ENCODE measurements around the gene ATRN. TPM values are rescaled to one million over a fixed set of nuclear protein-coding genes. Genes with fewer than 3 reads are reported as not detected.

Gene ATRN
- total RNA-seq, 2 experiments from 2014 or later = 0.09 to 4.5 TPM

DNA sequence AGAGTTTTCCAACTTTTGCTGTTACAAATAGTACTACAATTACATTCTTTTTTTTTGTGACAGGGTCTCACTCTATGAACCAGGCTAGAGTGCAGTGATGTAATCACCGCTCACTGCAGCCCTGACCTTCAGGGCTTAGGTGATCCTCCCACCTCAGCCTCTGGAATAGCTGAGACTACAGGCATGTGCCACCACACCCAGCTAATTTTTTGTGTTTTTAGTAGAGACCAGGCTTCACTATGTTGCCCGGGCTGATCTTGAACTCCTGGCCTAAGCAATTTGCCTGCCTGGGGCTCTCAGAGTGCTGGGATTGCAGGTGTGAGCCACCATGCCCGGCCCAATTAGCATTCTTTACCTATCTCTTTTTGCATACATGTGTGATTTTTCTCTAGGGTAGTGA, 12.5 kb downstream of the ATRN start:
- CTCF ChIA-PET (ENCODE audit: unreplicated experiment) = no interaction called here

GRCh38 chr20:3483784-3484183, 13.0 kb downstream of the ATRN start:
- intact Hi-C loops (cut with micrococcal nuclease; ENCODE audit: unreplicated experiment) = no loop called here
- Histone ChIP-seq H3K36me3 (ENCODE audit: insufficient read depth, low read length) (no peaks in the 10 kb centered on the region), H3K79me2 (ENCODE audit: insufficient read depth, low read depth, low read length) (no peaks in the 10 kb centered on the region), H3K4me3 (ENCODE audit: low read depth, low read length, poor library complexity, severe bottlenecking) (no peak overlapping the region), H3K4me2 (ENCODE audit: low read length) (no peak overlapping the region), H3K9me3 (ENCODE audit: low read length) (peaks cover 7% of the 10 kb centered on the region), H2AFZ (ENCODE audit: low read length) (no peak overlapping the region), H3K4me1 (ENCODE audit: insufficient read depth, low read length, poor library complexity, severe bottlenecking) (no peaks in the 10 kb centered on the region), H4K20me1 (ENCODE audit: insufficient read depth, low read length) (no peaks in the 10 kb centered on the region), H3K9me2 (ENCODE audit: insufficient read depth, low read length) (no peaks in the 10 kb centered on the region), H3K27ac (ENCODE audit: low read depth, low read length, poor library complexity, severe bottlenecking) (no peak overlapping the region)
- no peak for DNase-seq (ENCODE audit: low spot score)
- BruUV-seq (replicated peaks) = no TSS peak
- POLR2A ChIA-PET = no interaction called here
- CTCF ChIA-PET (ENCODE audit: unreplicated experiment) = no interaction called here
- TF ChIP-seq CTCF (conservative IDR thresholded peaks at IDR 0.05; ENCODE audit: low read length) = no peak
- no peak for TF ChIP-seq EZH2phosphoT487 (IDR thresholded peaks at IDR 0.05; ENCODE audit: borderline replicate concordance, low read depth, low read length)

More for the DNA sequence above, 12.5 kb downstream of the ATRN start:
- H3K79me2 ChIP-seq (ENCODE audit: insufficient read depth, low read depth, low read length) = no peaks in the 10 kb centered on the region
- TF ChIP-seq EZH2phosphoT487 (IDR thresholded peaks at IDR 0.05; ENCODE audit: borderline replicate concordance, low read depth, low read length) (no peak), CTCF (conservative IDR thresholded peaks at IDR 0.05; ENCODE audit: low read length) (no peak)
- no peaks in the 10 kb centered on the region for H3K4me1 ChIP-seq (ENCODE audit: insufficient read depth, low read length, poor library complexity, severe bottlenecking)
- no peak for DNase-seq (ENCODE audit: low spot score)
- no peak overlapping the region for H3K4me2 ChIP-seq (ENCODE audit: low read length)
- POLR2A ChIA-PET = no interaction called here
- H3K4me3 ChIP-seq (ENCODE audit: low read depth, low read length, poor library complexity, severe bottlenecking) = no peak overlapping the region
- H4K20me1 ChIP-seq (ENCODE audit: insufficient read depth, low read length) = no peaks in the 10 kb centered on the region
- BruUV-seq (replicated peaks) = no TSS peak
- no peak overlapping the region for H2AFZ ChIP-seq (ENCODE audit: low read length)
- no peak overlapping the region for H3K27ac ChIP-seq (ENCODE audit: low read depth, low read length, poor library complexity, severe bottlenecking)
- H3K9me2 ChIP-seq (ENCODE audit: insufficient read depth, low read length) = no peaks in the 10 kb centered on the region
- H3K36me3 ChIP-seq (ENCODE audit: insufficient read depth, low read length) = no peaks in the 10 kb centered on the region
- intact Hi-C loops (cut with micrococcal nuclease; ENCODE audit: unreplicated experiment) = no loop called here
- peaks cover 7% of the 10 kb centered on the region for H3K9me3 ChIP-seq (ENCODE audit: low read length)

- ChIA-PET POLR2A (interaction anchor here (0.6 kb wide), 1 partner anchor 1601 kb away, joined by 4 read pairs; no protein-coding TSS in a partner anchor), CTCF (ENCODE audit: unreplicated experiment) (no interaction called here)
- Histone ChIP-seq H3K9me2 (ENCODE audit: insufficient read depth, low read length) (no peaks in the 10 kb centered on the region), H3K4me2 (ENCODE audit: low read length) (no peak overlapping the region), H3K36me3 (ENCODE audit: insufficient read depth, low read length) (no peaks in the 10 kb centered on the region), H2AFZ (ENCODE audit: low read length) (no peak overlapping the region), H4K20me1 (ENCODE audit: insufficient read depth, low read length) (no peaks in the 10 kb centered on the region), H3K9me3 (ENCODE audit: low read length) (peaks cover 7% of the 10 kb centered on the region), H3K4me3 (ENCODE audit: low read depth, low read length, poor library complexity, severe bottlenecking) (no peak overlapping the region), H3K4me1 (ENCODE audit: insufficient read depth, low read length, poor library complexity, severe bottlenecking) (no peaks in the 10 kb centered on the region), H3K79me2 (ENCODE audit: insufficient read depth, low read depth, low read length) (no peaks in the 10 kb centered on the region), H3K27ac (ENCODE audit: low read depth, low read length, poor library complexity, severe bottlenecking) (no peak overlapping the region)
- TF ChIP-seq CTCF (conservative IDR thresholded peaks at IDR 0.05; ENCODE audit: low read length) (no peak), EZH2phosphoT487 (IDR thresholded peaks at IDR 0.05; ENCODE audit: borderline replicate concordance, low read depth, low read length) (no peak)
- intact Hi-C loops (cut with micrococcal nuclease; ENCODE audit: unreplicated experiment) = no loop called here
- BruUV-seq (replicated peaks) = no TSS peak
- DNase-seq (ENCODE audit: low spot score) = no peak
These were observed 15.1 kb downstream of the ATRN start for GRCh38 chr20:3485913-3486312.

Data from OCI-LY7 (cell line).